Measurements from ENCODE around the gene BRD2. TPM values are rescaled to one million over a fixed set of nuclear protein-coding genes. Genes with fewer than 3 reads are reported as not detected.

Gene BRD2
- total RNA-seq, 1 donor from 2014 or later = 155 TPM

DNA sequence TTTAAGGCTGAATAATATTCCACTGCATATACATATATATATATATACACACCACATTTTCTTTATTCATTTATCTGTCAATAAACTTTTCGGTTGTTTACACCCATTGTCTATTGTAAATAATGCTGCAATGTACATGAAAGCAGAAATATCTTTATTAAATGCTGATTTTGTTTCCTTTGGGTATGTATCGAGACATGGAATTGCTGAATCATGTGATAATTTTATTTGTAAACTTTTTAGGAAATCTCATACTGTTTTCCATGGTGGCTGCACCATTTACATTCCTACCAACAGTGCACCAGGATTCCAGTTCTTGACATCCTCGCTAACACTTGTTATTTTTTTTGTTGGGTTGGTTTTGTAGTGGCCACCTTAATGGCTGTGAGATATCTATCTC, 55.1 kb downstream of the BRD2 start:
- Histone ChIP-seq H3K4me1 (peaks cover 14% of the 10 kb centered on the region), H3K9me3 (no peaks in the 10 kb centered on the region), H3K36me3 (no peaks in the 10 kb centered on the region), H3K27me3 (no peaks in the 10 kb centered on the region), H3K27ac (no peak overlapping the region), H3K4me3 (no peak overlapping the region)
- intact Hi-C loops (cut with DNase I) = no loop called here
- DNase-seq = no peak
- no peak for ATAC-seq
- TF ChIP-seq, protein P1, sequence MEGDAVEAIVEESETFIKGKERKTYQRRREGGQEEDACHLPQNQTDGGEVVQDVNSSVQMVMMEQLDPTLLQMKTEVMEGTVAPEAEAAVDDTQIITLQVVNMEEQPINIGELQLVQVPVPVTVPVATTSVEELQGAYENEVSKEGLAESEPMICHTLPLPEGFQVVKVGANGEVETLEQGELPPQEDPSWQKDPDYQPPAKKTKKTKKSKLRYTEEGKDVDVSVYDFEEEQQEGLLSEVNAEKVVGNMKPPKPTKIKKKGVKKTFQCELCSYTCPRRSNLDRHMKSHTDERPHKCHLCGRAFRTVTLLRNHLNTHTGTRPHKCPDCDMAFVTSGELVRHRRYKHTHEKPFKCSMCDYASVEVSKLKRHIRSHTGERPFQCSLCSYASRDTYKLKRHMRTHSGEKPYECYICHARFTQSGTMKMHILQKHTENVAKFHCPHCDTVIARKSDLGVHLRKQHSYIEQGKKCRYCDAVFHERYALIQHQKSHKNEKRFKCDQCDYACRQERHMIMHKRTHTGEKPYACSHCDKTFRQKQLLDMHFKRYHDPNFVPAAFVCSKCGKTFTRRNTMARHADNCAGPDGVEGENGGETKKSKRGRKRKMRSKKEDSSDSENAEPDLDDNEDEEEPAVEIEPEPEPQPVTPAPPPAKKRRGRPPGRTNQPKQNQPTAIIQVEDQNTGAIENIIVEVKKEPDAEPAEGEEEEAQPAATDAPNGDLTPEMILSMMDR (IDR thresholded peaks at IDR 0.05) = no peak

DNA sequence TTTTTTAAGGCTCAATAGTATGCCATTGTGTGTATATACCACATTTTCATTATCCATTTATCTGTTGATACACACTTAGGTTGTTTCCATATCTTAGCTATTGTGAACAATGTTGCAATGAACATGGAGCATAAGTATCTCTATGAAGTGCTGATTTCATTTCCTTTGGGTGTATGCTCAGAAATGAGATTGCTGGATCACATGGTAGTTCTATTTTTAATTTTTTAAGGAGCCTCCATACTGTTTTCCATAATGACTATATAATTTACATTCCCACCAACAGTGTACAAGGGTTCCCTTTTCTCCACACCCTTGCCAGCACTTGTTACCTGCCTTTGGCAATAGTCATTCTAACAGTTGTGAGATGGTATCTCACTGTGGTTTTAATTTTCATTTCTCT, 56.1 kb downstream of the BRD2 start:
- Histone ChIP-seq H3K27me3 (no peaks in the 10 kb centered on the region), H3K36me3 (no peaks in the 10 kb centered on the region), H3K4me3 (no peak overlapping the region), H3K9me3 (no peaks in the 10 kb centered on the region), H3K4me1 (peaks cover 10% of the 10 kb centered on the region), H3K27ac (no peak overlapping the region)
- intact Hi-C loops (cut with DNase I) = no loop called here
- ATAC-seq = no peak
- TF ChIP-seq, protein P1 (IDR thresholded peaks at IDR 0.05) = no peak
- no peak for DNase-seq

DNA sequence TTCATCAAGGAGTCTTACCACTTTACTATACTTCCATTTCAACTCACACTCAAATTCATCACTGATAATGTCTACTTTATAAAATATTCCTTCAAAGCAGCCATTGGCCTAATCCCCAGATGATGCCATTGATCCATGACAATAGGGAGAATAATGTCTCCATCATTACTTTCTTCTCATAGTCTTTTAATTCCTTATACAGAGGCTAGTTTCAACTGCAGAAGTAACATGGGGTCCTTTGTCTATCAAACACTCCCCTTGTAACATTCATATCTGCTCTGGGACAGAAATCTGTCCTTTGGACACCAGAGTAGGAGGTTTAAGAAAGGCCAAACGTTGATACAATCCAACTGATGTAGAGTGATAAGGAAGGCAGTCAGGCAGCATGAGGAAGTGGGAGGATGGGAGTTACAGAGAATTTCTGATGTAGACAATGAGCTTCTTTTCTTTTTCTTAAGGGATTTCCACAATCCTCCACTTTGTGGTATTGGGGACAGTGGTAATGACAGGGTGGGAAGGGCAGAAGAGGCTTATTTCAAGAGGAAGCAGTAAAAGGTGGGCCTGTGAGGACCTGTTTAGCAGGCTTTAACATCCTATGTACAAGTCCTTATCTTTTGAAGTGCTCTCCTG, 59.9 kb downstream of the BRD2 start:
- ATAC-seq (peak; percentile 11), DNase-seq (no peak)
- H3K4me1 ChIP-seq = peaks cover 7% of the 10 kb centered on the region
- no peaks in the 10 kb centered on the region for H3K27me3 ChIP-seq
- TF ChIP-seq, protein P1 (IDR thresholded peaks at IDR 0.05) = no peak
- peak overlapping the region; percentile 89 for H3K27ac ChIP-seq
- H3K9me3 ChIP-seq = no peaks in the 10 kb centered on the region
- intact Hi-C loops (cut with DNase I) = no loop called here
- no peak overlapping the region for H3K4me3 ChIP-seq
- H3K36me3 ChIP-seq = no peaks in the 10 kb centered on the region

DNA sequence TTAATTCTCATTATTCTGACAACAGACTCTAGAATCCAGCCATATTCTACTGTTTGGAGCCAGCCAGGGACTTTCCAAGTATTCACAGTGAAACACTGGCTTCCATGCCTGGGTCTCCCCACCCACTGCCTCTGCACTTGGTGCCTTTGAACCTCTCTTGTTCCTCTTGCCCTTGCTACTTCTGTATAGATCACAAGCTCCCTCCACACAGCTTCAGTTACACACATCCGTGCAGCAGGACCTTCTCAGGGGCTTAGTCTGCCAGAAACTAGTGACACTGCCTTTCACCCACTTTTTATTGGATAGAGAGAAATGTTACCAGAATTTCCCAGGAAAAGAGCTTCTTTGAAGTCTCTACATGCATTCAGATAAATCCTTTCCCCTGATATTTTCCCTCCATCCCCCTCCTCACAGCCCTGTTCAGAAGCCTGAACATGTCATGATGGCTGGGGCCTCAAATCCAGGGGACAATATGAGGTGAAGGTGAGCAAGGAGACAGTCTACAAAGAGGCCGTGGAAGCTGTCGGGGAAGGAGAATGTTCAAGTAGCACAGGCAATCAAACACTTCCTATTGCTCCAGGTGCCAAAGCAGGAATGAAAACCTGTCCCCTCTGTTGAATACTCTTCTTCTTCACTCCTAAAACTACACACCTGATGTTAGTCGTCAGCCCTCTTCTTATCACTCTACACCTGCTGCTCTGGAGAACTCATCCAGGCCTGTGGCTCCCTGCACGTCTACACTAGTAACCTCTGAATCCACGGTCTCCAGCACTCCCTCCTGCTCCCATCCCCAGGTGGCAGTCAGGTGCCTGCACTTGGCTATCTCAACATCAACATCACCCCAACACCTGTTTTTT, 61.2 kb downstream of the BRD2 start:
- H3K4me3 ChIP-seq = no peak overlapping the region
- peak overlapping the region; percentile 89 for H3K27ac ChIP-seq
- H3K4me1 ChIP-seq = peaks cover 7% of the 10 kb centered on the region
- no peak for DNase-seq
- ATAC-seq = peak; percentile 98
- intact Hi-C loops (cut with DNase I) = no loop called here
- no peaks in the 10 kb centered on the region for H3K27me3 ChIP-seq
- H3K9me3 ChIP-seq = no peaks in the 10 kb centered on the region
- TF ChIP-seq, protein P1 (IDR thresholded peaks at IDR 0.05) = no peak
- H3K36me3 ChIP-seq = no peaks in the 10 kb centered on the region

DNA sequence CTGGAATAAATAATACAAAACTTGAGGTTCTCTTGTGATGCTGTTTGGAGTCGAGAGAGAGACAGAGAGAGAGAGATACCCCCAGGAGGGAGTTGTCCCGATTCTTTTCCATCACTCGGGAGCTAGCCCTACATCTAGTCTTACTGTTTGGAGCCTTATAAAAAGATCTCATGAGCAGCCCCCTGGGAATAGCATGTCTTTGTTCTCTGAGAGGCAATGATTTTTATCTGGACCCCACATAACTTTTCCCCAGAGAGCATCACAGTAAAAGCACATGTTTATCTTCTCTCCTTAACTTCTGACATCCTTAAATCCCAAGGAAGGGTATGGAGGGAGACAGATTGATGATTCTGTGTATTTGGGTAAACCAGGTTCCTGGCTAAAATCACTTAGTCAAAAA, 61.9 kb downstream of the BRD2 start:
- ATAC-seq = no peak
- Histone ChIP-seq H3K9me3 (no peaks in the 10 kb centered on the region), H3K27ac (peak overlapping the region; percentile 89), H3K36me3 (no peaks in the 10 kb centered on the region), H3K27me3 (no peaks in the 10 kb centered on the region), H3K4me1 (peaks cover 7% of the 10 kb centered on the region), H3K4me3 (no peak overlapping the region)
- intact Hi-C loops (cut with DNase I) = no loop called here
- TF ChIP-seq, protein P1 (IDR thresholded peaks at IDR 0.05) = no peak
- no peak for DNase-seq

Other genes with a start within 250 kb of the BRD2 start
- 51.7 TPM for gene HLA-DQA2, start 227.2 kb upstream of the BRD2 start, total RNA-seq
- 62.8 TPM for gene HLA-DQB2, start 205.1 kb upstream of the BRD2 start, total RNA-seq
- gene HLA-DOB, start 151.6 kb upstream of the BRD2 start, total RNA-seq = 0.64 TPM
- gene TAP2, start 129.9 kb upstream of the BRD2 start, total RNA-seq = 56.4 TPM
- 86.9 TPM for gene PSMB8, start 124.5 kb upstream of the BRD2 start, total RNA-seq
- gene TAP1, start 114.9 kb upstream of the BRD2 start, total RNA-seq = 60.4 TPM
- 47.2 TPM for gene PSMB9, start 114.4 kb upstream of the BRD2 start, total RNA-seq
- 140 TPM for gene HLA-DMB, start 27.6 kb upstream of the BRD2 start, total RNA-seq
- 197 TPM for gene HLA-DMA, start 15.5 kb upstream of the BRD2 start, total RNA-seq
- gene HLA-DOA, start 41.0 kb downstream of the BRD2 start, total RNA-seq = 25.2 TPM
- gene HLA-DPA1, start 105.1 kb downstream of the BRD2 start, total RNA-seq = 491 TPM
- gene HLA-DPB1, start 107.4 kb downstream of the BRD2 start, total RNA-seq = 385 TPM
- gene COL11A2, start 223.9 kb downstream of the BRD2 start, total RNA-seq = 1.2 TPM
- gene RXRB, start 232.1 kb downstream of the BRD2 start, total RNA-seq = 46.6 TPM
- 89.1 TPM for gene SLC39A7, start 232.3 kb downstream of the BRD2 start, total RNA-seq
- gene HSD17B8, start 236.1 kb downstream of the BRD2 start, total RNA-seq = 14.7 TPM
- gene RING1, start 239.9 kb downstream of the BRD2 start, total RNA-seq = 42.0 TPM